NCI-H1436 (cell line): ENCODE results near the gene LRRC3.
"Not testable (repeated sequence)": the region's sequence is repeated elsewhere in the genome, so short reads cannot be mapped to it uniquely, and the experiment has no call there.

Experiments used
- DNase-seq: peaks from one replicate; lab custom pipeline; 2025; lab: John Stamatoyannopoulos, UW

Gene LRRC3

GRCh38 chr21:44479556-44480199, 24.4 kb downstream of the LRRC3 start:
- DNase-seq, result not testable (repeated sequence)

- no peak for DNase-seq
These were observed 25.1 kb downstream of the LRRC3 start for GRCh38 chr21:44480200-44481053.

- DNase-seq, result no peak
These were observed 27.4 kb downstream of the LRRC3 start for GRCh38 chr21:44482581-44483287.

GRCh38 chr21:44483288-44484237, 28.3 kb downstream of the LRRC3 start:
- DNase-seq, result no peak

GRCh38 chr21:44484498-44485253, 29.4 kb downstream of the LRRC3 start:
- DNase-seq, result no peak

- no peak for DNase-seq
These were observed 30.0 kb downstream of the LRRC3 start for GRCh38 chr21:44485254-44485793.

GRCh38 chr21:44485796-44486195, 30.5 kb downstream of the LRRC3 start:
- DNase-seq, result no peak

GRCh38 chr21:44486302-44486701, 31.0 kb downstream of the LRRC3 start:
- DNase-seq, result no peak

GRCh38 chr21:44487831-44488230, 32.5 kb downstream of the LRRC3 start:
- no peak for DNase-seq

- no peak for DNase-seq
These were observed 34.7 kb downstream of the LRRC3 start for GRCh38 chr21:44489962-44490361.

- no peak for DNase-seq
These were observed 35.1 kb downstream of the LRRC3 start for GRCh38 chr21:44490405-44490804.

- DNase-seq, result no peak
These were observed 35.5 kb downstream of the LRRC3 start for GRCh38 chr21:44490816-44491215.

- no peak for DNase-seq
These were observed 37.5 kb downstream of the LRRC3 start for GRCh38 chr21:44492567-44493385.

- DNase-seq, result no peak
These were observed 39.1 kb downstream of the LRRC3 start for GRCh38 chr21:44494418-44494817.

- DNase-seq, result no peak
These were observed 39.6 kb downstream of the LRRC3 start for GRCh38 chr21:44494956-44495355.

GRCh38 chr21:44495611-44496563, 40.6 kb downstream of the LRRC3 start:
- no peak for DNase-seq

- peak; percentile 70 for DNase-seq
These were observed 41.5 kb downstream of the LRRC3 start for GRCh38 chr21:44496564-44497550.
